SKM-1 (cell line): ENCODE results near the gene PRKCB.

ENCODE experiments used
- DNase-seq: peaks from one replicate; lab custom pipeline; 2025; ENCODE audit not compliant: unreplicated experiment; lab: John Stamatoyannopoulos, UW

The PRKCB gene

GRCh38 chr16:24119807-24120206, 284.0 kb downstream of the PRKCB start:
- no peak for DNase-seq

- no peak for DNase-seq
Measured at GRCh38 chr16:24123275-24123674, 287.5 kb downstream of the PRKCB start.

GRCh38 chr16:24124291-24124690, 288.5 kb downstream of the PRKCB start:
- no peak for DNase-seq

GRCh38 chr16:24125214-24125613, 289.4 kb downstream of the PRKCB start:
- no peak for DNase-seq

- DNase-seq: no peak
Measured at GRCh38 chr16:24129412-24129918, 293.7 kb downstream of the PRKCB start.

GRCh38 chr16:24130494-24131085, 294.8 kb downstream of the PRKCB start:
- no peak for DNase-seq

GRCh38 chr16:24131294-24131693, 295.5 kb downstream of the PRKCB start:
- no peak for DNase-seq

- DNase-seq: no peak
Measured at GRCh38 chr16:24132048-24132796, 296.4 kb downstream of the PRKCB start.

- DNase-seq: no peak
Measured at GRCh38 chr16:24132797-24133155, 297.0 kb downstream of the PRKCB start.

- DNase-seq: no peak
Measured at GRCh38 chr16:24135624-24136565, 300.1 kb downstream of the PRKCB start.

GRCh38 chr16:24138024-24138423, 302.2 kb downstream of the PRKCB start:
- no peak for DNase-seq

- DNase-seq: no peak
Measured at GRCh38 chr16:24138575-24138974, 302.8 kb downstream of the PRKCB start.

GRCh38 chr16:24139282-24139681, 303.5 kb downstream of the PRKCB start:
- no peak for DNase-seq

GRCh38 chr16:24140730-24141129, 304.9 kb downstream of the PRKCB start:
- DNase-seq: no peak

GRCh38 chr16:24141466-24141865, 305.7 kb downstream of the PRKCB start:
- no peak for DNase-seq

GRCh38 chr16:24141917-24142316, 306.1 kb downstream of the PRKCB start:
- DNase-seq: no peak

- no peak for DNase-seq
Measured at GRCh38 chr16:24145927-24146326, 310.1 kb downstream of the PRKCB start.

- DNase-seq: no peak
Measured at GRCh38 chr16:24146518-24146917, 310.7 kb downstream of the PRKCB start.

GRCh38 chr16:24149102-24149501, 313.3 kb downstream of the PRKCB start:
- no peak for DNase-seq

GRCh38 chr16:24150282-24150681, 314.5 kb downstream of the PRKCB start:
- no peak for DNase-seq

- no peak for DNase-seq
Measured at GRCh38 chr16:24151482-24151939, 315.7 kb downstream of the PRKCB start.
